Measurements from ENCODE around the gene FBXO7.

The FBXO7 gene

GRCh38 chr22:32489377-32489776, 14.8 kb downstream of the FBXO7 start:
- no peak for DNase-seq (ENCODE audit: low read depth, low spot score)

- DNase-seq (ENCODE audit: low read depth, low spot score), result no peak
Observed at GRCh38 chr22:32490279-32490678, 15.7 kb downstream of the FBXO7 start.

GRCh38 chr22:32492111-32492510, 17.5 kb downstream of the FBXO7 start:
- DNase-seq (ENCODE audit: low read depth, low spot score), result no peak

- DNase-seq (ENCODE audit: low read depth, low spot score), result no peak
Observed at GRCh38 chr22:32493551-32493950, 18.9 kb downstream of the FBXO7 start.

DNA sequence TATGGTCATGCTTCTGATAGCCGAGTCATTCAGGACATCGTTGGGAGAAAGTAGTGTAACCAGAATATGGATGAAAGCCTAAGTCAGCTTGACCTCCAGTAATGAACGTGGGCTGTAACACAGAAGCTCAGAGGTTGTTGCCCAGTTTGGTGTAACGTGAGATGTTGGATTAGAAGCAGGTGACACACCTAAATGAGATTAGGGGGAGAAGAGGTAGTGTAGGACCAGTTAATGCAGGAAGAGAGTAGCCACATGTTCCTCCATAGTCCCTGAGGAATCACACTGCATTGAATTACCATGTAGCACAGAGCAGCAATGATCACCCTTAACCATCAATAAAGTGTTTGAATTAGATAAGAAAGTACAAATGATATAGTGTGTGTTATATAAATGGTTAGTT, 20.4 kb downstream of the FBXO7 start:
- no peak for DNase-seq (ENCODE audit: low read depth, low spot score)

DNA sequence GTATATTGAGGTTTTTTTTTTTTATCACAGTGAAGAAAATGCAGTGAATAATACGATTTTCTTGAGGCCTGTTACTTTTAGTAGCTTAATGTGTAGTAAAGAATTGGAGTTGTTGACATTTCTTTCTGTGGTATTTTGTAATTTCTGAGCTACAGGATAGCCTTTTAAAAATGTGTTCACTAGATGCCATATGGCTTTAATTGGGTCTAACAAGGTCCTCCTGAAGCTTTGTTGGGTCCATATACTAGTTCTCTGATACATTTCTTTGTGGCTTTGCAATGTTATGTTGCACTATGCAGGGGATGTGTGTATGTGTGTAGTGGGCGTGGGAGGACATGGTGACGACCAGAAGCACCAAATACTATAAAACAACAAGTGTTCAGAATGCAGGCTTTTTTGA, 25.1 kb downstream of the FBXO7 start:
- DNase-seq (ENCODE audit: low read depth, low spot score), result no peak

DNA sequence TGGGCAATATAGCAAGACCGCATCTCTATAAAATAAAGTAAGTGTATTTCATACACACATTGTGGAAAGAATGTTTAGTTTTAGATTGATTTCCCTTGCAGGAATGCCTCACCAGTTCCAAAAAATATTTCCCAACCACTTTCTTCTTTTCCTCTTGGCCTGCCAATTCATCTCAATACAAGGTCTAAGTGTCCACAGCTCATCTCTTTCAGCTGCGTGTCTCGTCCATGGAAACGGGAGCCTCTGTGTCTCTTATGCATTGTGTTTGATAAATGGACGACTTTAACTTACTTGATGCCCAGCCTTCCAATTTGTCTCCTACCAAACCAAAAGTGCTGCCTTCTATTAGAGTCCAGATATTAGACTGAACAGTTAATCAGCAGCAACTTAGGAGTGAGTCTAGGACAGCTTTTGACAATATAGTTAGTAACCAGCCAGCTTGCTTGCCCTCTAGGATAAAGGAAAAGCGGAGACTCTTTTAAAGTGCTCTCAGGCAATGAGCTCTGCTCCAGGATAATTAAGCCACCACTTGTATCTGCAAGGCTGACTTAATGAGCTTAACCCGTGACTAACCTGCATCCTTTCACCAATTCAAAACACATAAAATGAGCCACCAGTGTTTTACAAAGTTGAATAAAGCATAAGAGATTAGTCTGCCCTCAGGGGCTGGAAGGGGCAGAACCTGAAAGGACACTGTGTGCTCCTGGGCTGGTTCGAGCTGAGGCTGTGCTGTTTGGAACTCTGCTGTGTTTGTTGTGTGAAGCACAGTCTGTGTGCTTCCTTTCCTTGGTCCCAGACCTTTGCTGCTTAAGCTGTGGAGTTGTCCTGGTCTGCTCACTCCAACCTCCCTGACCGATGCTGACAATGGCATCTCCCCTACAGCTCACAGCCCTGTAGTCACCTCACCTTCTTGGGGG, 27.5 kb downstream of the FBXO7 start:
- DNase-seq (ENCODE audit: low read depth, low spot score), result no peak

DNA sequence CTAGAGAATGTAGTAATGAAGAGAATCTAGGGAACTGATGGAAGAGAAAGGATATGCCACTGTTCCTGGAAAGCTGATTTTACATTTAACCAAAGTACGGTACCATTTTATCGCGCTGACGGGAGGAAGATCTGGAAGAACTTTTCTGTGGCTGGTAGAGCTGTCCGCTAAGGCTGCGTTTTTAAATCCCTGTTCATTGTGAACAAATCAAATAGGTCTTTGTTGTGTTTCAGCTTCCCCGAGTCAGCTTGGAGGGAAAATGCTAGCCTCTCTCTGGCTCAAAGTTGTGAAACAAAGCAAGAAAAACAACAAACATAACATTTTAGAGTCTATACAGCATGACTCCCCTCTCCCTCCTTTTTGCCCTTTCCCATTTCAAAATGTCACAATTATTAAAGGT, 34.4 kb downstream of the FBXO7 start:
- DNase-seq (ENCODE audit: low read depth, low spot score), result no peak

- DNase-seq (ENCODE audit: low read depth, low spot score), result no peak
Observed at GRCh38 chr22:32511274-32511673, 36.7 kb downstream of the FBXO7 start.

GRCh38 chr22:32511776-32512175, 37.2 kb downstream of the FBXO7 start:
- no peak for DNase-seq (ENCODE audit: low read depth, low spot score)

- DNase-seq (ENCODE audit: low read depth, low spot score), result no peak
Observed at GRCh38 chr22:32512267-32512982, 37.8 kb downstream of the FBXO7 start.

DNA sequence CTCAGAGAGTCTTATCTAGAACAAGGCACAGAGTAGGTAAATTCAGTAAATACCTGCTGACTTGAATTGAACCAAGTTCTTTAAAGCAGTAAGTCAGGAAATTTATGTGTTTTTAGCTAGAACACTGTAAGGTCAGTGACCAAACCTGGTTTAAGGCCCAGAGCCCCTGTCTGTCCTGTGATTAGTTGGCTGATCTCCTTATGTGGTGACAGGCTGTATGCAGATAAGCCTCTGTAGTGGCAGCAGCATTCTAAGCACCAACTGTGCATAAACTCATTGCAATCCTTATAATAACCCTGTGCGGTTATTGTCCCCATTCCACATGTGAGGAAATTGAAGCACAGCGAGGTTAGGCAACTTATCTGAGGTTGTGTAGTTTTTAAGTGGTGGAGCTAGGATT, 40.5 kb downstream of the FBXO7 start:
- DNase-seq (ENCODE audit: low read depth, low spot score), result no peak

DNA sequence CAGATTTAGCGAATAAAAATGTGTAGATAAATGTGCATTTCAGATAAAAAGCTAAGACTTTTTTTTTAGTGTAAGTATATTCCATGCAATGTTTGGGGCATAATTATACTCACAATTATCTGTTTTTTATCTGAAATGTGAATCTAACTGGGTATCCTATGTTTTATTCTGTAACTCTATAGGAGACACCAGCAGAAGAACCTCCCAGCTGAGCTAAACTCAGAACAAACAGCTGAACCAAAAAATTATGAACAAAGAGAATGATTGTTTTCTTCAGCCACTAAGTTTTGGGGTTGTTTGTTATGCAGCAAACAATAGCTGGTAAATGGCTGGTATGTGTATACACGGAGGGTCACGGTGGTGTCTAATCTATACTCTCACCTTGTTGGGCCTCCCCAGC, 42.9 kb downstream of the FBXO7 start:
- no peak for DNase-seq (ENCODE audit: low read depth, low spot score)

DNA sequence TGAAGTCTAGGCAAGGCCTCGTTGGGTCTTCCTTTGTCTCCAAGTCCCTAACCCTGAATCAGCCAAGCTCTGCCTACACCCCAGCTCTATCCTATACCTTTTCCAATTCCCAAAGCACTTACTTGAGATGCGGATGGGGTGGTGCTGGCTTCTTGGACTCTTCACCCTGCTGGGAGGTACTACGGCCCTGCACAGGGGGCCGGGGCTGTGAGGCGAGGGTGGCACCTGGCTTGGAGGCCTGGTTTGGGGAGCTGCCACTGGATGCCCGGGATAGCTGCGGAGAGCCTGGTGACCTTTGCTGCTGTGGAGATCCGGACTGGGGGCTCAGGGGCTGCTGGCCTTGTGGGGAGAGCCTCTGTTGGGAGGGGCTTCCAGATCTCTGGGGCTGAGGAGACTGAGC, 43.3 kb downstream of the FBXO7 start:
- DNase-seq (ENCODE audit: low read depth, low spot score), result no peak

DNA sequence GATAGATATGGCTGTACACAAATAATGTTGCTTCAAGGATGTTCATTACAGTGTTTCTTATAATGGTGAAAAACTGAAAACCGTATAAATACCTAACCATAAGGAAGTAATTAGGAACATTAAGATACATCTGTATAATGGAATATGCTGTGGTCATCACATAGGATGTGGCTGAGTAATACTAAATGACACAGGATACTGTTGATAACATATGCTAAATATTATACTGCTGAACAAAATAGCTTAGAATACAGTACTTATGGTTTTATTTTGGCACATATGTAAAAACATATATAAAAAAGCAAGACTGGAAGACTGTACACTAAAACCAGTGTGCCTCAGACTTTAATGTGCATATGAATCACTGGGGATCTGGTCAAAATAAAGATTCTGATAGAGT, 43.8 kb downstream of the FBXO7 start:
- no peak for DNase-seq (ENCODE audit: low read depth, low spot score)

DNA sequence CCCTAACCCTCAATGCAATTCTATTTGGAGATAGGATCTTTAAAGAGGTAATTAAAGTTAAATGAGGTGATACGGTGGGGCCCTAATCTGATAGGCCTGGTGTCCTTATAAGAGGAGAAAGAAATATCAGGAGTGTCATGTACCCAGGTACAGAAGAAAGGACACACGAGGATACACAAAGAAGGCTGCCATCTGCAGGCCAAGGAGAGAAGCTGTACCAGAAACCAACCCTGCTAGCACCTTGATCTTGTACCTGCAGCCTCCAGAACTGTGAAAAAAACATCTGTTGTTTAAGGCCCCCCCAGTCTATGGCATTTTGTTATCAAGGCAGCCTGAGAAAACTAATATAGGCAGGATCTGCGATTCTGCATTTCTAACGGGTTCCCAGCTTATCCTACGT, 44.2 kb downstream of the FBXO7 start:
- DNase-seq (ENCODE audit: low read depth, low spot score), result no peak

DNA sequence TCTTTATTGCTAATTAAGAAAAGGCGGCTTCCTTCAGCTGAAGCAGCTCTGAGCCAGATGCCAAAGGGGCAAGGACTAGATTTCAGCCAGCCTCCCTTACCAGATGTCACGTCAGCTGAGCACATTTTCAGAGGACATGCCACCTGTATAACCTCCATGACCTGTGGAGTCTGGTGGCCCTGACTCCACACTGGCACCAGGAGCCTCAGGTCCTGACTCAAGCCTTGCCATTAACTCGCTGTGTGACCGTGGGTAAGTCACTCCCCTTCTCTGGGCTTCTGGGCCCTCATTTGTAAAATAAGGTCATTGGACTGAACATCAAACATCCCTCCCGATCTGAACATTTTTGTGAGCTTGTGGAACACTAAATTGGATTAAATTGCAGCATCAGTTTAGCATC, 46.0 kb downstream of the FBXO7 start:
- DNase-seq (ENCODE audit: low read depth, low spot score), result no peak

GRCh38 chr22:32522237-32522636, 47.6 kb downstream of the FBXO7 start:
- DNase-seq (ENCODE audit: low read depth, low spot score), result no peak

DNA sequence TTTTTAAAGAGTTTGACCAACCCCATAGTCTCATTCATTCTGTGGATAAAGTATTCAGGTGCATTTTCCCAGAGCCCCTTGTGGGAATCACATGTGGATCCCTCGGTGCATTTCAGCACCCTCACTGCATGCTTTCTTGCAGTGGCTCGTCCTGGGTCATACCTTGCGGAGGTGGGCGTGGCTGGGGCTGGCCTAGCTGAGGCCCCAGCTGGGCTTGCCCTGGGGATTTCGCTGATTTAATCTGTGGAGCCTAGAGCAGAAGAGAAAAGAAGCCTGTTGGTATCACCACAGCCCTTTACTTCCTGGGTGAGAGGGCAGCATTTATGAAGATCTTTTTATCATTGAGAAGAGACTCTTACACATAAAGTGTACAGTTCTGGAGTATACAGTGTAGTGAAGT, 53.1 kb downstream of the FBXO7 start:
- DNase-seq (ENCODE audit: low read depth, low spot score), result no peak

GRCh38 chr22:32528316-32528715, 53.7 kb downstream of the FBXO7 start:
- DNase-seq (ENCODE audit: low read depth, low spot score), result no peak

DNA sequence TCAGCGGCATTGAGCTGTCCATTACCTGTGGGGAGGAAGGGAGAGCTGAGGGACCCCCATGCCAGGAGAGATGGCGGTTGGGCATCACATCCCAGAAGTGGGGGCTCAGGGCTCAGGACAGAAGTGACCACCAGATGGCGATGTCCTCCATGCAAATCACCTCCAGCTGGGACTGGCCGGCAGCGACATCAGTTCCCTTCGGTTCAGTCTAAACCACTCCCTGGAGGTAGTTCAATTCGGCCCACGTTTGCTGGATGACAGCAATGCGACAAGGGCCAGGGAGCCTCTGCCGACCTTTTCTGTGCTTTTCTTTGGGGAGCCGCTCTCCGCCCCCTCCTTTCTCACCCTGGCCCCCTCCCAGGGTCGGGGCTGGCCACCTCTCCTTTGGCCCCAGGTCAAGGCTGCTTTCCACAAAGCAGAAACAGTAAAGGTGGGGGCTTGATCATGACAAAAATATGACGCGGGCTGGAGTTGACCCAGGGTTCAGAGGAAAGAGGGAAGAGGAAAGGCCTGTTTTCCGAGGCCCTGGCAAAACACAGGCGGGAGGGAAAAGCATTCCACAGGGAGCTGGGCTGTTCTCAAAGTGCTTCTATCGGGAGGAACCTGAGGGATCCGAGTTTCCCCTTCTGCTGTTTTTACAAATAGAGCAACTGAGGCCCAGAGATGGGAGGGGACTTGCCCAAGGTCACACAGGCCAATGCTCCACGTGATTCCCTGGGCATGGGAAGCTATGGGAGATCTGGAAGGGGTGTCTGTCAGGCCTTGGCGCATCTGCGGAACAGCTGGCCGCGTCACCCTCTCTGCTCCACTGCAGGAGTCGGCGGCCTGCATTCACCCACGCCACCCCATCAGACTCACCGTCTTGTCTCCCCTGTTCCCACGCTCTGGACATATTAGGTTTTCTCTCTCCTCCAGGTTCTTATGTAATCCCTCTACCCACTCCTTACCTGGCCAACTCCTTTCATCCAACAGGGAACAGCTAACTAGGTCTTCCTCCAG, 54.7 kb downstream of the FBXO7 start:
- peak; percentile 24 for DNase-seq (ENCODE audit: low read depth, low spot score)

DNA sequence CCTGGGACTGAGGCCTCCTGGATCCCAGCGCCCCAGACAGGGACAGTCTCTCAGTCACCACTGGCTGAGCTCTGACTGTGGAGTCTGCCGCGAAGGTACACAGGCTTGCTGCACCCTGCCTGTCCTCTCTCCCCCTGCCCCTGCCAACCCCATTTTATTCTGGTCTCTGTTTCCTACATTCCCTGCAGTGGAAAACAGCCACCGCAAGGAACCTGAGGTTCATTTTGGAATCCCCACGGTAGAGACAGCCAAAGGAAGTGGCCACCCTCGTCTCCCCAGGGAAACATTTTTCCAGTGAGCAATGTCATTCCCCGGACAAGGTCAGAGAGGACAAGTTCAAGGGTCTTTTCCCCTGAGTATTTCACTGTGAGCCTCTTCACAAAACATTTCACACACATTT, 56.6 kb downstream of the FBXO7 start:
- no peak for DNase-seq (ENCODE audit: low read depth, low spot score)

Measured in activated CD4-positive, CD25-positive, alpha-beta regulatory T cell treated with anti-CD3 and anti-CD28 coated beads, Interleukin-2, amount 50 U/mL, for 16 hours (primary cell).